Measurements from ENCODE around the gene RASSF4.

GRCh38 chr10:44966816-44967509 is 7.4 kb downstream of the RASSF4 start:
- TF ChIP-seq YY1 (IDR thresholded peaks at IDR 0.05; ENCODE audit: insufficient read depth, insufficient read length), result no peak
- no peak for TF ChIP-seq ZNF274 (IDR thresholded peaks at IDR 0.05; ENCODE audit: low read depth, low read length)
- no peak for TF ChIP-seq SUZ12 (IDR thresholded peaks at IDR 0.05; ENCODE audit: extremely low read depth, insufficient read depth, insufficient read length)

Measured in NT2/D1 (cell line).